HG03571 (cell line): ENCODE data around the gene ATP6V0A4.
"Not testable (repeated sequence)": the region's sequence is repeated elsewhere in the genome, so short reads cannot be mapped to it uniquely, and the experiment has no call there.

Source experiments
- ATAC-seq: cut with Tn5 transposase; IDR thresholded peaks from one replicate; pipeline ENCODE4 v1.9.1; 2021; ENCODE audit not compliant: unreplicated experiment

Gene ATP6V0A4

DNA sequence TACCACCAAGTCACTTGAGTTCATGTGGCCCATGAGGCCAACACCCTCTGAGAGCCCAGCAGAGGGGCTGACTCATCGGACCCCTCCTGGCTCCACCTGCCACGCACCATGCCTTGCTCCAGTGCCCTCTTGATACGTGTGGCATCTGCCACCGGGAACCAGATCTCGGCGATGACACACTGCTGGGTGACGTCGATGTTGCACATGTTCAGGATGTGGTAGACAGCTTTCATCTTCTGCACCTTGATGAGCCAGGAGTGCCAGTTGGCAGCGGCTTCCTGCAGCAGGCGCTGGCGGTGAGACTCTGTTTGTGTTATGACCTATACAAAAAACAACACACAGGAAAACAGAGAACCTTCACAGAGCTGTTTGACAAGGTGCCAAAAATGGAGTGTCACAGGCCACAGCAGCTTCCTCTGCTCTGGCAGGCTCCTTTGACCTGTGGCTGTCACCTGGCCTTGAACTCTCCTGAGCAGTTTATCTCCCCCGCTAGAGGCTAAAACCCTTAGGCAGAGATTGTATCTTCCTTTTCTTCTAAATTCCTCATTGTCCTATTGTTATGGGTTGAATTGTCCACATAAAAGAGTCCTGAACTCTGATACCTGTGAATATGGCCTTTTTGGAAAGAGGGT, 45.4 kb downstream of the ATP6V0A4 start:
- ATAC-seq = peak; percentile 90

DNA sequence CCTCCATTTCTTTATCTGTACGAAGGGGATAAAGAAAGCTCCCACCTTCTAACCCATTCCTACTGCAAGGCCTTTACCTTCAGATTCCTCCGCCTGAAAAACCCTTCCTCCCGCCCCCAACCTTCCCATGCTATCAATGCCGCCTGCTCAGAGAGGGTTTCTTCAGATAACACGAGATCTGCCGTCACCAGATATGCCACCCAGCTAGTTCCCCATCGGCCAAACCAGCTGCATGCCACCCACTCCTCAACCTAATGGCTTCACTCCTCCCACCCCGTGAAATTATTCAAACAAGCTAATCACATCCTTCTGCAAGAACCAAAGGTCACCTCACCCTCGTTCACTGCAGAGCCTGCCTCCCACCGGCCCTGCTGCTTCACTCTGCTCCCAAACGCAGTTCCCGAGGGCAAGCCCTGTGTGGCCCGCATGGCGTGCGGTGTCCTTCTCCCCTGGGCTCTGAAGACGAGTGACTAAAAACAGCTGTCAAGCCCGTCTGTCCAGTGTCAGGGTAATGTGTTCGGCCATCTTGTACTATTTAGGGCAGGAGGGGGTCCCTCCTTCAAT, 47.0 kb downstream of the ATP6V0A4 start:
- no peak for ATAC-seq

DNA sequence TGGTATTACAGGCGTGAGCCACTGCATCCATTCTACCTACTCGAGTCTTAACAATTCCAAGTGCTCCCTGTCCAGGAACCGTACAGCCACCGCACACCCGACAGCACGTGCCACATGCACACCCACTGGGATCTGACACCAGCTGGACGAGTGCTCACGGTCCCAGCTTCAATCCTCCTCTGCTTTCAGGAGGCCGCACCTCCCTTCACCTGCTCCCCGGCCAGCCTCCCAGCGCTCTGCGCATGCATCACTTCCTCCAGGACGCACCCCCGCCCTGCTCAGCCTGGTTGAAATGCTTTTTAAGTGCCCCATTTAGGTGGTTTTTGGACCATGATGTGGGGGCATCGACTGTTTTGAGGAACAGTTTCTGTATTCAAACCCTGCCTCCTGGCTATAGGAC, 47.5 kb downstream of the ATP6V0A4 start:
- ATAC-seq = no peak

- ATAC-seq = no peak
These were observed 48.0 kb downstream of the ATP6V0A4 start for GRCh38 chr7:138749960-138750359.

DNA sequence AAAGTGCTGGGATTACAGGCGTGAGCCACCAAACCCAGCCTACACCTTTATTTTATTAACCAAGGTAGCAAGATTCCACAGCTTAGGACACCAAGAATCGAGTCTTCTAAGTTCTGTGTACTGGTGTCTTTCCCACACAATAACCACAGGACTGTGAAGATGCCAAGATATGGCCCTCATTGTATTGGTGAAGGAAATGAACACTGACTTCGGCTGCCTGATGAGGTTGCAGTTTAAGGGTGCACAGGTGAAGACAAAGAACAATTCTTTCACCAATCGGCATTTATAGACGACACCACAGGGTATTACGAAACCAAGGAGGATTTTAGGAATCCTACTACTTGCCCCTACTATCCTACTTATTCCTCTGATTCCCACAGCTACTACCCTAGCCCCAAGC, 49.3 kb downstream of the ATP6V0A4 start:
- no peak for ATAC-seq

GRCh38 chr7:138746073-138746472, 51.9 kb downstream of the ATP6V0A4 start:
- ATAC-seq = no peak

DNA sequence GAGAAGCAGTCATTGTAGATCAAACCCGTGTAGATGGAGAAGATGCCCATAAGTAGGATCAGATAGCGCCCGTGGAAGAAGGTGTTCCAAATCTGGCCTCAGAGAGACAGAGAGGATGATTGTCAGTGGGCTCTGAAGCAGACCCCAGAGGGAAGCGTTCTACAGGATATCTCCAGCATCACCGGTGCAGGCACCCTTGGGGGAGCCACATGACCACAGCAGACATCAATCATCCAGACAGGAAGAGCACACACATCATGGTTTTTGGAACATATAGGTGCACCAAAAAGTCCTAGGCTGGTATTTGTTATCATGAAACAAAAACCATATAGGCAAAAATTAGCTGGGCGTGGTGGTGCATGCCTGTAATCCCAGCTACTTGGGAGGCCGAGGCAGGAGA, 52.8 kb downstream of the ATP6V0A4 start:
- ATAC-seq = no peak

DNA sequence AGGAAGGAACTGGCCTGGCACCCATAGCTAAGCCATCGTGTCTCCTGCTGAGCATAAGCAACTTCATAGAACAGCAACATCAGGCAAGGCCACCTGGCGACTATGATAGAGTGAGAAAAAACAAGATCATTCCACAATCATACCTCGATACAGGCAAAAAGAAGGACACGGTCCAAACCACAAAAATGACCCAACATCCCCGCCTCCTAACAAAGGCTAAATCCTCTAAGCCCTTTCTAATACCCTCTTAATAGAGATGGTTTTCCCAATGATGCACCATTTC, 56.6 kb downstream of the ATP6V0A4 start:
- ATAC-seq = no peak

DNA sequence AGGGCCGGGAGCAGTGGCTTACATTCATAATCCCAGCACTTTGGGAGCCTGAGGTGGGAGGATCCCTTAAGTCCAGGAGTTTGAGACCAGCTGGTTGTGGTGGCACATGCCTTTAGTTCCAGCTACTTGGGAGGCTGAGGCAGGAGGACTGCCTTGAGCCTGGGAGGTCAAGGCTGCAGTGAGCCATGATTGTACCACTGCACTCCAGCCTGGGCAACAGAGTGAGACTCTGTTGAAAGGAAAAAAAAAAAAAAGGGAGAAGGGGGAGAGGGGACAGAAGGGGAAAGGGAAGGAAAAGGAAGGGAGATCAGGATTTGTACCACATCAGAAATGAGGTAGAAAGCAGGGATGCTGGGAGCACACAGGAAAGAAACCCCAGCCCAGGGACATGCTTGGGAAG, 58.1 kb downstream of the ATP6V0A4 start:
- ATAC-seq = no peak

GRCh38 chr7:138738551-138739335, 59.3 kb downstream of the ATP6V0A4 start:
- peak; percentile 82 for ATAC-seq

- ATAC-seq = no peak
These were observed 59.9 kb downstream of the ATP6V0A4 start for GRCh38 chr7:138738114-138738513.

DNA sequence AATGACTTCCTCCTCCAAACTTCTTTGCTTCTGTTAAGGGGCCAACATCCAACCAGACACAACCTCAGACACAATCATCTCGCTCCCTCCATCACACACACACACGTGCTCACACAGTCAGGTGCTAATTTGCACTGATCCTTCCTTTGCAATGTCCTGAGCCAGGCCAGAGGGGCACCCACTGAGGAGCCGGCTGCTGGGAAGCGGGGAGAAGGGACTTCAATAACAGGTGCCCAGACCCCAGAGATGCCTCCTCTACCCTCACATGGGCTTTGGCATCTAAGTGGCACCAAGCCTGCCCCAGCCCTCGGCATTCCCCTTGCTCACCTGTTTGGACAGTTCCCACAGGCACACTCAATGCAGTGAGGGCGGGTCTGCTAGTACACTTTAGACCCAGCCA, 62.6 kb downstream of the ATP6V0A4 start:
- no peak for ATAC-seq

GRCh38 chr7:138731733-138732132, 66.3 kb downstream of the ATP6V0A4 start:
- ATAC-seq = not testable (repeated sequence)

- no peak for ATAC-seq
These were observed 68.6 kb downstream of the ATP6V0A4 start for GRCh38 chr7:138729444-138729843.

- ATAC-seq = no peak
These were observed 70.5 kb downstream of the ATP6V0A4 start for GRCh38 chr7:138727336-138728099.

GRCh38 chr7:138726288-138726687, 71.7 kb downstream of the ATP6V0A4 start:
- no peak for ATAC-seq

DNA sequence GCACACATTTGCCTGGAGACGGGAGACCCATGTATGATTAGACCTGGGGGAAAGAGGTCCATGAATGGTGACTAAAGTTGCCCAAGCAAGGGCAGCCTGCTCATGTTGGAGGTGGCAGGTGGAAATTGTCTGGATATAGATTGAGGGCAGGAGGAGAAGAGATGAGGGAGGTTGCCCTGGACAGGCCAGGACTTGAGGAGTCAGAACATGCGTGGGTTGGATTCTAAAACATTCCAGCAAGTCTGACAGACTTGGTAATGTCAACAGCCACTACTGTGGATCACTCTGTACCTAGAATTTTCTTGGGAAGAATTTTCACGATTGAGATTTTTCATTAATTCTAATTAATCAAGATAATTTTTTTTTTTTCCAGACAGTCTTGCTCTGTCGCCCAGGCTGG, 77.7 kb downstream of the ATP6V0A4 start:
- no peak for ATAC-seq

DNA sequence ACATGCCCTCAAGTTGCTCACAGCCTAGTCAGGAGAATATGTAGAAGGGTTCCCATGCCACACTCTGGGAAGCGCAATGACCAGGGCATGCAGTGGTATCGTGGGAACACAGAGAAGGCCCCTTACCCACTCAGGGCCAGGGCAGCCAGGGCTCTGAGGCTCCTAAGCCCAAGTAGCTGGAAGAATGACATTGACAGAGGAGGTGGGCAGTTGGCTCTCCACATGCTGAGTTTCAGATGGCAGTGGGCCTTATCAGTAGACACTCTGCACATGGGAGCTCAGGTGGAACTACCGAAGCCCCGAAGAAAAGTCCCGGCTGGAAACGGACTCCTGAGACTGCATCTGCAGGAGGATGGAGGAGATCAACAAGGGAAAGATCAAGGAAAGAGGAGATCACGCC, 81.1 kb downstream of the ATP6V0A4 start:
- ATAC-seq = no peak

DNA sequence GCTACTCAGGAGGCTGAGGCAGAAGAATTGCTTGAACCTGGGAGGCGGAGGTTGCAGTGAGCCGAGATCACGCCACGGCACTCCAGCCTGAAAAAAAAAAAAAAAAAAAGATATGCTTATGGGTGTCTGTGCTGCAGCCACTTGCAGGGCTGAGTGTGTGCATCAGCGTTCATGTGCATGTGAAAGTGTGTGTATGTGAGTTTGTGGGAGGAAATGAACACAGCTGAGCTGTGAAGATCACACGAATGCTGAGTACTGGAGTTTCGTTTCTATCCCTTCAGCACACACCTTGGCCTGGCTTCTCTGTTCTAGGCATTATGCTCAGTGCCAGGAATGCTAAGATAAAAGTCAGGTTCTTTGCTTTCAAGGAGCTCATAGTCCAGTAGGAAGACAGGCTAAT, 84.8 kb downstream of the ATP6V0A4 start:
- ATAC-seq = no peak

DNA sequence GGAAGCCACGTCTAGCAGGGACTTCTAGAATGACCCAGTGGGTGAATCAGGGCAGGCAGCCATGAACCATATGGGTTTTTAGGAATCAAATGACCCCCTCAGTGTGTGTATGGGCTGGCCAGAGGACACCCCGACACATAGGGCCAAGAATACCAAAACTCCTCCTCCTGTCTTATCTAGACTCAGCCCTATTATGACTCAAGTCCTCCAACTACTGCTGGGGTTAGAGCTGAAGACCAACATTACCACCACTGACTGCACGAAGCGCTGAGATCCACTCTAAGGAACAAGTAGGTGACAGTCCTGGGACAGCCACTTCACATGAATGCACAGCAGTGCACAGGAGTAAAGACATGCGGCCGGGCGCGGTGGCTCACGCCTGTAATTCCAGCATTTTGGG, 85.3 kb downstream of the ATP6V0A4 start:
- no peak for ATAC-seq

GRCh38 chr7:138710536-138711385, 87.2 kb downstream of the ATP6V0A4 start:
- no peak for ATAC-seq
